Smooth muscle cell (in vitro differentiated cells): ENCODE measurements around the gene RAD51B. TPM values are rescaled to one million over a fixed set of nuclear protein-coding genes. Genes with fewer than 3 reads are reported as not detected.

ENCODE experiments used
- DNase-seq: peaks from one replicate; lab custom pipeline; 2025; ENCODE audit not compliant: unreplicated experiment; lab: John Stamatoyannopoulos, UW
- H2AFZ ChIP-seq: fragments of 200-600 bp; sonication (generic); 2 replicates; pipeline ENCODE4 v1.6.0; 2016; ENCODE audit warnings: antibody characterized with exemption, low read depth, mild to moderate bottlenecking
- H3F3A ChIP-seq: fragments of 200-600 bp; sonication (generic); 2 replicates; pipeline ENCODE4 v1.6.0; 2017; ENCODE audit warnings: antibody characterized with exemption, low read depth
- H3K27ac ChIP-seq: fragments of 200-600 bp; sonication (generic); 2 replicates; pipeline ENCODE4 v1.5.1; 2016; ENCODE audit warnings: low read depth, mild to moderate bottlenecking
- H3K27me3 ChIP-seq: fragments of 200-600 bp; sonication (generic); 2 replicates; pipeline ENCODE4 v1.6.1; 2016; ENCODE audit warnings: low read depth, mild to moderate bottlenecking
- H3K36me3 ChIP-seq: fragments of 200-600 bp; sonication (generic); 2 replicates; pipeline ENCODE4 v1.5.1; 2016; ENCODE audit warnings: low read depth
- H3K4me1 ChIP-seq: fragments of 200-600 bp; sonication (generic); 2 replicates; pipeline ENCODE4 v1.5.1; 2016; ENCODE audit warnings: low read depth
- H3K4me2 ChIP-seq: fragments of 200-600 bp; sonication (generic); 2 replicates; pipeline ENCODE4 v1.6.0; 2016; ENCODE audit warnings: mild to moderate bottlenecking
- H3K4me3 ChIP-seq: fragments of 200-600 bp; sonication (generic); 2 replicates; pipeline ENCODE4 v1.5.1; 2016; ENCODE audit warnings: mild to moderate bottlenecking
- H3K79me2 ChIP-seq: fragments of 200-600 bp; sonication (generic); 2 replicates; pipeline ENCODE4 v1.6.0; 2016; ENCODE audit warnings: low read depth, mild to moderate bottlenecking
- H3K9ac ChIP-seq: fragments of 200-600 bp; sonication (generic); 2 replicates; pipeline ENCODE4 v1.6.0; 2016; ENCODE audit warnings: low read depth
- H3K9me3 ChIP-seq: fragments of 200-600 bp; sonication (generic); replicated peaks from 2 replicates; pipeline ENCODE4 v1.5.1; 2016; ENCODE audit warnings: low read depth
- H4K20me1 ChIP-seq: fragments of 200-600 bp; sonication (generic); 2 replicates; pipeline ENCODE4 v1.6.0; 2016; ENCODE audit warnings: low read depth
- CTCF ChIP-seq: fragments of 200-600 bp; sonication (generic); IDR thresholded peaks from 2 replicates; pipeline ENCODE4 v1.5.1; 2017; ENCODE audit warnings: borderline replicate concordance, mild to moderate bottlenecking, antibody characterized with exemption; ENCODE audit not compliant: insufficient read depth, poor library complexity, severe bottlenecking
- WGBS: methylation state at CpG from one replicate; pipeline ENCODE4 v1.1.7; 2016; ENCODE audit warnings: low lambda C conversion rate; 5-methylcytosine and 5-hydroxymethylcytosine counted together
- polyA plus RNA-seq: library from polyadenylated mRNA; unstranded; fragments of >200 nt; fragmentation: Nextera tagmentation; extraction: Ambion mirVana; gene quantifications from 2 replicates; pipeline ENCODE4 v1.2.1, GENCODE V29; 2016
- total RNA-seq: library from RNA; depleted of rRNA; stranded (reverse); fragments of >200 nt; gene quantifications from 2 replicates; pipeline ENCODE4 v1.2.3, GENCODE V29; 2014

RAD51B gene
- total and polyA plus RNA-seq, 2 experiments from 2014 or later = 4.6 to 5.3 TPM

GRCh38 chr14:68135028-68135427, 315.4 kb downstream of the RAD51B start:
- no peak overlapping the region for H3K9ac ChIP-seq
- no peaks in the 10 kb centered on the region for H3K79me2 ChIP-seq
- H3K27ac ChIP-seq = peak overlapping the region; percentile 76
- no peaks in the 10 kb centered on the region for H3K36me3 ChIP-seq
- no peaks in the 10 kb centered on the region for H3K27me3 ChIP-seq
- no peak overlapping the region for H2AFZ ChIP-seq
- peaks cover 45% of the 10 kb centered on the region for H3K4me1 ChIP-seq
- no peak for TF ChIP-seq CTCF
- H3F3A ChIP-seq = peaks cover 25% of the 10 kb centered on the region
- no peak for DNase-seq
- no peaks in the 10 kb centered on the region for H4K20me1 ChIP-seq
- WGBS = 85% methylated on average over 3 of the region's 3 CpGs
- H3K4me3 ChIP-seq = no peak overlapping the region
- no peaks in the 10 kb centered on the region for H3K9me3 ChIP-seq
- no peak overlapping the region for H3K4me2 ChIP-seq

GRCh38 chr14:68135566-68135965, 316.0 kb downstream of the RAD51B start:
- H3K36me3 ChIP-seq = no peaks in the 10 kb centered on the region
- no peak overlapping the region for H3K9ac ChIP-seq
- H3K27me3 ChIP-seq = no peaks in the 10 kb centered on the region
- H4K20me1 ChIP-seq = no peaks in the 10 kb centered on the region
- no peaks in the 10 kb centered on the region for H3K9me3 ChIP-seq
- no peak overlapping the region for H2AFZ ChIP-seq
- no peaks in the 10 kb centered on the region for H3K79me2 ChIP-seq
- H3K27ac ChIP-seq = peak overlapping the region; percentile 76
- peaks cover 27% of the 10 kb centered on the region for H3F3A ChIP-seq
- no peak for DNase-seq
- no peak for TF ChIP-seq CTCF
- peak overlapping the region; percentile 5 for H3K4me2 ChIP-seq
- peaks cover 48% of the 10 kb centered on the region for H3K4me1 ChIP-seq
- no peak overlapping the region for H3K4me3 ChIP-seq
- WGBS = 62% methylated on average over 2 of the region's 2 CpGs

GRCh38 chr14:68137704-68138619, 318.4 kb downstream of the RAD51B start:
- Histone ChIP-seq H3K4me2 (peak overlapping the region; percentile 48), H3K9ac (peak overlapping the region; percentile 94), H3K27ac (peak overlapping the region; percentile 100), H3K36me3 (no peaks in the 10 kb centered on the region), H2AFZ (no peak overlapping the region), H3K79me2 (no peaks in the 10 kb centered on the region), H3K4me1 (peaks cover 58% of the 10 kb centered on the region), H3K27me3 (no peaks in the 10 kb centered on the region), H3K4me3 (no peak overlapping the region), H3K9me3 (no peaks in the 10 kb centered on the region), H3F3A (peaks cover 35% of the 10 kb centered on the region), H4K20me1 (no peaks in the 10 kb centered on the region)
- TF ChIP-seq CTCF = no peak
- DNase-seq = peak; percentile 7
- WGBS = 3% methylated on average over 3 of the region's 3 CpGs
